Measurements from ENCODE around the gene PTX4. TPM values are rescaled to one million over a fixed set of nuclear protein-coding genes. Genes with fewer than 3 reads are reported as not detected.

PTX4 gene
- total and polyA plus RNA-seq, 2 experiments from 2014 or later = 0.30 TPM; not detected in 1

DNA sequence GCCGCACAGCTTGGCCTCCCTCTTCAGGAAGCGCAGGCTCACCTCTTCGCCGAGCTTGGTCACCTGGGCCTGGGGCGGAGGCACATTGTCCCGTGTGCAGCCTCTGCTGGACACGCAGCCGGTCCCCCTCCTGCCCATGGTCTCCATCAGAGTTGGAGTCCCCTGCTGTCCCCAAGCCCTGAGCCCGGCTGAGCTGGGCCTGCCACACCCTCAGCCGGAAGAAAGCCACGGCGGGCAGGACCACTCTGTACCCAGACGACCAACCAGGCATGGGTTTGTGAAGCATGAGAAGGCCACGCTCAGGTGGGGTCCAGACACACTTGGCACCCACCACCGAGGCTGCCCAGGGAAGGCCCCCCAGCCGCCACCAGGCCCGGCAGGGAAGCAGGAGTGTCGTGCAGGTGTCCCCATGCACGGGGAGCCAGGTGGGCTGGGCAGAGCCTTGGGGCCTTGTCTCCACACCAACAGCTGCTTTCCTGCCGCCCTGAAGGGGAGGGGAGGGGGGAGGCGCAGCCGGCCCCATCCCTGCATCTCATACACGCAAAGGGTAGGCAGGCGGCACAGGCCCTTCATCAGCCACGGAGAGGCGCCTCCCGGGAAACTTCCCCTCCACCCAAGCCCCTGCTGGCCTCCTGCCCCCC lies 49.6 kb downstream of the PTX4 start:
- TF ChIP-seq, protein P1, sequence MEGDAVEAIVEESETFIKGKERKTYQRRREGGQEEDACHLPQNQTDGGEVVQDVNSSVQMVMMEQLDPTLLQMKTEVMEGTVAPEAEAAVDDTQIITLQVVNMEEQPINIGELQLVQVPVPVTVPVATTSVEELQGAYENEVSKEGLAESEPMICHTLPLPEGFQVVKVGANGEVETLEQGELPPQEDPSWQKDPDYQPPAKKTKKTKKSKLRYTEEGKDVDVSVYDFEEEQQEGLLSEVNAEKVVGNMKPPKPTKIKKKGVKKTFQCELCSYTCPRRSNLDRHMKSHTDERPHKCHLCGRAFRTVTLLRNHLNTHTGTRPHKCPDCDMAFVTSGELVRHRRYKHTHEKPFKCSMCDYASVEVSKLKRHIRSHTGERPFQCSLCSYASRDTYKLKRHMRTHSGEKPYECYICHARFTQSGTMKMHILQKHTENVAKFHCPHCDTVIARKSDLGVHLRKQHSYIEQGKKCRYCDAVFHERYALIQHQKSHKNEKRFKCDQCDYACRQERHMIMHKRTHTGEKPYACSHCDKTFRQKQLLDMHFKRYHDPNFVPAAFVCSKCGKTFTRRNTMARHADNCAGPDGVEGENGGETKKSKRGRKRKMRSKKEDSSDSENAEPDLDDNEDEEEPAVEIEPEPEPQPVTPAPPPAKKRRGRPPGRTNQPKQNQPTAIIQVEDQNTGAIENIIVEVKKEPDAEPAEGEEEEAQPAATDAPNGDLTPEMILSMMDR (IDR thresholded peaks at IDR 0.05; ENCODE audit: low read depth, low read length) = no peak
- H3K27ac ChIP-seq = no peak overlapping the region
- DNase-seq (ENCODE audit: low read depth in 1 of 2, low spot score in 1 of 2) = no peak
- H3K4me3 ChIP-seq = no peak overlapping the region
- no peaks in the 10 kb centered on the region for H3K4me1 ChIP-seq (ENCODE audit: low read depth)
- H3K9me3 ChIP-seq (ENCODE audit: low read depth) = no peaks in the 10 kb centered on the region
- H3K27me3 ChIP-seq = no peaks in the 10 kb centered on the region
- H3K36me3 ChIP-seq = no peaks in the 10 kb centered on the region

- no peak for DNase-seq (ENCODE audit: low read depth in 1 of 2, low spot score in 1 of 2)
- H3K27ac ChIP-seq = no peak overlapping the region
- H3K27me3 ChIP-seq = no peaks in the 10 kb centered on the region
- H3K4me1 ChIP-seq (ENCODE audit: low read depth) = no peaks in the 10 kb centered on the region
- TF ChIP-seq, protein P1 (IDR thresholded peaks at IDR 0.05; ENCODE audit: low read depth, low read length) = no peak
- no peaks in the 10 kb centered on the region for H3K9me3 ChIP-seq (ENCODE audit: low read depth)
- no peaks in the 10 kb centered on the region for H3K36me3 ChIP-seq
- H3K4me3 ChIP-seq = no peak overlapping the region
These were observed 50.3 kb downstream of the PTX4 start for GRCh38 chr16:1438229-1439057.

DNA sequence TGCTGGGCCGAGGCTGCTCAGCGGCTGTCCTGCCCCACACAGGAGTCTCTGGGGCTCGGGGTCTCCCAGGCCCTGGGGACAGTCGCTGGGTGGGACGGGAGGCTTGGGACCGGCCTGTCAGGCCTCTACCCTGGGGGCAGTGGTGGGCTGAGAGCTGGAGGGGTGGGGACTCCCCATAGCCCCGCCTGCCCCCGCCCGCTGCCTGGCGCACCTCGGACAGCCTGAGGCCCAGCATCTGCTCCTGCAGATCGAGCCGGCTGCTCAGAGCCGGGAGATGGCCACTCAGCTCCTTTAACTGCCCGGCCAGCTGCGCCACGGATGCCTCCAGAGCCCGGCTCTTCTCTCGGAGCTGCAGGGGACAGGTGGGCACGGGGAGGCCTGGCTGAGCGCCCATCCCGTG lies 51.1 kb downstream of the PTX4 start:
- TF ChIP-seq, protein P1 (IDR thresholded peaks at IDR 0.05; ENCODE audit: low read depth, low read length) = no peak
- H3K27me3 ChIP-seq = no peaks in the 10 kb centered on the region
- H3K36me3 ChIP-seq = no peaks in the 10 kb centered on the region
- no peak for DNase-seq (ENCODE audit: low read depth in 1 of 2, low spot score in 1 of 2)
- H3K27ac ChIP-seq = no peak overlapping the region
- no peak overlapping the region for H3K4me3 ChIP-seq
- H3K9me3 ChIP-seq (ENCODE audit: low read depth) = no peaks in the 10 kb centered on the region
- H3K4me1 ChIP-seq (ENCODE audit: low read depth) = no peaks in the 10 kb centered on the region

GRCh38 chr16:1436731-1437355 lies 51.9 kb downstream of the PTX4 start:
- Histone ChIP-seq H3K36me3 (no peaks in the 10 kb centered on the region), H3K4me3 (no peak overlapping the region), H3K27ac (no peak overlapping the region), H3K4me1 (ENCODE audit: low read depth) (no peaks in the 10 kb centered on the region), H3K27me3 (no peaks in the 10 kb centered on the region), H3K9me3 (ENCODE audit: low read depth) (no peaks in the 10 kb centered on the region)
- TF ChIP-seq, protein P1 (IDR thresholded peaks at IDR 0.05; ENCODE audit: low read depth, low read length) = no peak
- no peak for DNase-seq (ENCODE audit: low read depth in 1 of 2, low spot score in 1 of 2)

GRCh38 chr16:1435921-1436697 lies 52.6 kb downstream of the PTX4 start:
- Histone ChIP-seq H3K27me3 (no peaks in the 10 kb centered on the region), H3K36me3 (no peaks in the 10 kb centered on the region), H3K4me3 (no peak overlapping the region), H3K9me3 (ENCODE audit: low read depth) (no peaks in the 10 kb centered on the region), H3K27ac (no peak overlapping the region), H3K4me1 (ENCODE audit: low read depth) (no peaks in the 10 kb centered on the region)
- DNase-seq (ENCODE audit: low read depth in 1 of 2, low spot score in 1 of 2) = no peak
- TF ChIP-seq, protein P1 (IDR thresholded peaks at IDR 0.05; ENCODE audit: low read depth, low read length) = no peak
